ENCODE results near the gene AZIN2. TPM values are rescaled to one million over a fixed set of nuclear protein-coding genes. Genes with fewer than 3 reads are reported as not detected.

AZIN2 gene
- total and polyA plus RNA-seq, 2 of the 8 experiments (the other 6 are each of a cell fraction or from before 2014, with no cell fraction given): 0.22 to 0.91 TPM

DNA sequence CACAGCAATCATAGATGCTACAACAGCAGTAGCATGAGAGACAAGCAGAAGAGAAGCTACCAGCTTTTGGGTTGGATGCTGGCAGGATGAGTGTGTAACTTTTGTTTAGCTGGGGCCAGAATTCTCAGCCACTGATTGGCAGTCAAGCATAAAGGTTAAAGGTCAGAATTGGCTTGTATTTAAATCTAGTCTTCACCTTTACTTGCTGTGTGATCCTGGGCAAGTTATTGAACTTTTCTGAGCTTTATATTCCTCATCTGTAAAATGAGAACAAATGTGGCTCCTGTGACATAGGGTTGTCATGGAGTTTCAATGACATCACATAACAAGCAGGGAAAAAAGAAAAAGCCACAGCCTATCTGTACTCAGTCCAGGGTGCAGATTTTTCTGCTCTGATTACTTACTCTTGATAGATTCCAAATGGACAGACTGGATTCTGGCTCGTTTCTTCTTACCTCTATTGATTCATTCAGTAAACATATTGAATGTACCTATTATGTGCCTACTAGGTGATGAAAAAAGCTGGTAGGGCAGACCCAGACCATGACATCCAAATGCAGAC is 2.8 kb upstream of the AZIN2 start:
- H2AFZ ChIP-seq (ENCODE audit: low read length): no peak overlapping the region
- no peak overlapping the region for H3K18ac ChIP-seq (ENCODE audit: extremely low read depth, low read length)
- no peaks in the 10 kb centered on the region for H3K9me3 ChIP-seq (ENCODE audit: insufficient read depth in 2 of 2, low read depth in 1 of 2, low read length in 1 of 2)
- ChIA-PET CTCF (ENCODE audit: partially characterized antibody) (interaction anchor here (0.6 to 3.3 kb wide), 6 partner anchors 17 to 347 kb away, joined by 3 to 14 read pairs (median 4); no protein-coding TSS in a partner anchor), POLR2A (ENCODE audit: partially characterized antibody) (interaction anchor here (0.6 kb wide), 2 partner anchors 216 to 370 kb away, joined by 3 read pairs; no protein-coding TSS in a partner anchor)
- no peak overlapping the region for H2BK12ac ChIP-seq (ENCODE audit: low read depth, low read length)
- H3K9ac ChIP-seq (replicated peaks in 1 of 4; ENCODE audit: extremely low read depth in 1 of 4, low read depth in 3 of 4, low read length in 3 of 4): no peak overlapping the region
- H3K4me3 ChIP-seq (ENCODE audit: extremely low read depth in 1 of 4, insufficient read depth in 2 of 4, low read depth in 3 of 4, low read length in 4 of 4): no peak overlapping the region
- H3K79me2 ChIP-seq (ENCODE audit: control insufficient read depth in 1 of 2, insufficient read depth in 2 of 2, low read length in 2 of 2): no peaks in the 10 kb centered on the region
- H3K56ac ChIP-seq (replicated peaks; ENCODE audit: insufficient read length, low read depth, low read length): no peak overlapping the region
- H4K20me1 ChIP-seq (replicated peaks in 1 of 2; ENCODE audit: control insufficient read depth in 1 of 2, insufficient read depth in 2 of 2, low read length in 2 of 2): no peaks in the 10 kb centered on the region
- no peak overlapping the region for H2BK5ac ChIP-seq (ENCODE audit: low read depth, low read length)
- no peak overlapping the region for H3K4me2 ChIP-seq (ENCODE audit: insufficient read depth in 1 of 2, low read depth in 2 of 2, low read length in 2 of 2)
- TF ChIP-seq TAF7 (optimal IDR thresholded peaks at IDR 0.05; ENCODE audit: borderline replicate concordance, low read depth, low read length) (no peak), SP4 (IDR thresholded peaks at IDR 0.05; ENCODE audit: low read length) (no peak), SIN3A (conservative IDR thresholded peaks at IDR 0.05 in 1 of 2, IDR thresholded peaks at IDR 0.05 in 1 of 2; ENCODE audit: low read depth in 1 of 2, low read length in 2 of 2) (no peak), NANOG (IDR thresholded peaks at IDR 0.05; ENCODE audit: insufficient read depth, low read depth, low read length, poor library complexity, severe bottlenecking) (no peak), CBX8 (IDR thresholded peaks at IDR 0.05; ENCODE audit: borderline replicate concordance, low read depth, low read length) (no peak), PHF8 (conservative IDR thresholded peaks at IDR 0.05; ENCODE audit: low read depth, low read length) (no peak), GTF2F1 (IDR thresholded peaks at IDR 0.05; ENCODE audit: borderline replicate concordance, low read depth, low read length) (no peak)
- TF ChIP-seq, protein P1, sequence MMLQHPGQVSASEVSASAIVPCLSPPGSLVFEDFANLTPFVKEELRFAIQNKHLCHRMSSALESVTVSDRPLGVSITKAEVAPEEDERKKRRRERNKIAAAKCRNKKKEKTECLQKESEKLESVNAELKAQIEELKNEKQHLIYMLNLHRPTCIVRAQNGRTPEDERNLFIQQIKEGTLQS (IDR thresholded peaks at IDR 0.05; ENCODE audit: insufficient read depth, low read depth, low read length): no peak
- DNase-seq (ENCODE audit: low read depth in 1 of 2, low spot score in 2 of 2) (no peak), FAIRE-seq (no peak)
- no peak overlapping the region for H2BK20ac ChIP-seq (ENCODE audit: low read length)
- WGBS, 2 experiments (ENCODE audit: extremely low coverage in 1 of 2, insufficient coverage in 1 of 2, insufficient read length in 1 of 2, insufficient replicate concordance in 2 of 2, low coverage in 1 of 2, low lambda C conversion rate in 2 of 2, missing lambda C conversion rate in 1 of 2): 74% methylated on average over 1 of the region's 1 CpG; no CpG with 5 or more reads in 1 of the 2 experiments
- H2BK15ac ChIP-seq (ENCODE audit: low read length): no peak overlapping the region
- H3K4me1 ChIP-seq (replicated peaks in 1 of 4; ENCODE audit: control insufficient read depth in 3 of 4, insufficient read depth in 4 of 4, low read length in 3 of 4): peaks cover 0 to 5% (median 4%) of the 10 kb centered on the region in 4 experiments; a peak in 4 of 7 replicates
- no peak overlapping the region for H3K23ac ChIP-seq (ENCODE audit: insufficient read length)
- H4K8ac ChIP-seq (ENCODE audit: extremely low read depth, insufficient read depth, low read length): no peak overlapping the region
- H3K27ac ChIP-seq (ENCODE audit: low read depth, low read length): no peak overlapping the region
- no peak overlapping the region for H2BK120ac ChIP-seq (replicated peaks; ENCODE audit: low read depth, low read length)
- no peak overlapping the region for H3K4ac ChIP-seq (replicated peaks; ENCODE audit: insufficient read length, low read depth, low read length)
- no peak overlapping the region for H4K5ac ChIP-seq (ENCODE audit: insufficient read length, low read depth, low read length)
- H3K14ac ChIP-seq (ENCODE audit: insufficient read length): no peak overlapping the region
- no peaks in the 10 kb centered on the region for H3K79me1 ChIP-seq (ENCODE audit: low read depth, low read length)
- H2AK5ac ChIP-seq (ENCODE audit: low read depth, low read length): no peak overlapping the region
- H3K36me3 ChIP-seq (ENCODE audit: control insufficient read depth in 2 of 4, insufficient read depth in 4 of 4, low read length in 3 of 4): no peaks in the 10 kb centered on the region
- H3K23me2 ChIP-seq (ENCODE audit: low read depth, low read length): peaks cover 8% of the 10 kb centered on the region
- no peak overlapping the region for H4K91ac ChIP-seq (replicated peaks; ENCODE audit: insufficient read length, low read length)
- peaks cover 8 to 27% (median 23%) of the 10 kb centered on the region in 4 experiments for H3K27me3 ChIP-seq (replicated peaks in 1 of 4; ENCODE audit: control insufficient read depth in 3 of 4, extremely low read depth in 1 of 4, insufficient read depth in 3 of 4, low read length in 3 of 4)

Data from H1 (cell line).